ENCODE data around the gene AZGP1.
"Not testable (repeated sequence)": the region's sequence is repeated elsewhere in the genome, so short reads cannot be mapped to it uniquely, and the experiment has no call there.

AZGP1 gene

GRCh38 chr7:100017300-100017699 lies 41.5 kb upstream of the AZGP1 start:
- DNase-seq (ENCODE audit: low read depth), result no peak
- TF ChIP-seq CTCF (conservative IDR thresholded peaks at IDR 0.05; ENCODE audit: low read length), result no peak
- H3K4me3 ChIP-seq (ENCODE audit: low read length), result no peak overlapping the region

GRCh38 chr7:100016215-100016901 lies 40.5 kb upstream of the AZGP1 start:
- no peak for TF ChIP-seq CTCF (conservative IDR thresholded peaks at IDR 0.05; ENCODE audit: low read length)

GRCh38 chr7:100015232-100016214 lies 39.7 kb upstream of the AZGP1 start, which contains the start of gene ZKSCAN1:
Gene ZKSCAN1, plus strand, starts transcription at chr7:100015596. Its CDS starts 7,911 bp downstream, at chr7:100023507.
- peak; percentile 94 for DNase-seq (ENCODE audit: low read depth)
- no peak for TF ChIP-seq CTCF (conservative IDR thresholded peaks at IDR 0.05; ENCODE audit: low read length)

More at GRCh38 chr7:100016215-100016901, 40.5 kb upstream of the AZGP1 start:
- H3K4me3 ChIP-seq (ENCODE audit: low read length), result peak overlapping the region; percentile 92
- no peak for DNase-seq (ENCODE audit: low read depth)

GRCh38 chr7:100013328-100013676 lies 37.5 kb upstream of the AZGP1 start:
- DNase-seq (ENCODE audit: low read depth), result no peak
- TF ChIP-seq CTCF (conservative IDR thresholded peaks at IDR 0.05; ENCODE audit: low read length), result no peak
- H3K4me3 ChIP-seq (ENCODE audit: low read length), result no peak overlapping the region

More at GRCh38 chr7:100015232-100016214, 39.7 kb upstream of the AZGP1 start, which contains the start of gene ZKSCAN1:
- peak within 1 kb of the TSS; percentile 92 for H3K4me3 ChIP-seq (ENCODE audit: low read length)

GRCh38 chr7:100012385-100013327 lies 36.8 kb upstream of the AZGP1 start:
- H3K4me3 ChIP-seq (ENCODE audit: low read length); DNase-seq (ENCODE audit: low read depth): not testable (repeated sequence)

- no peak for DNase-seq (ENCODE audit: low read depth)
- TF ChIP-seq CTCF (conservative IDR thresholded peaks at IDR 0.05; ENCODE audit: low read length), result no peak
These were observed 35.7 kb upstream of the AZGP1 start for GRCh38 chr7:100011516-100011915.

GRCh38 chr7:100010901-100011300 lies 35.1 kb upstream of the AZGP1 start:
- TF ChIP-seq CTCF (conservative IDR thresholded peaks at IDR 0.05; ENCODE audit: low read length), result no peak
- DNase-seq (ENCODE audit: low read depth), result no peak
- no peak overlapping the region for H3K4me3 ChIP-seq (ENCODE audit: low read length)

More at GRCh38 chr7:100011516-100011915, 35.7 kb upstream of the AZGP1 start:
- H3K4me3 ChIP-seq (ENCODE audit: low read length), result no peak overlapping the region

- not testable (repeated sequence) for H3K4me3 ChIP-seq (ENCODE audit: low read length); DNase-seq (ENCODE audit: low read depth)
These were observed 34.1 kb upstream of the AZGP1 start for GRCh38 chr7:100009952-100010351.

All from AG10803 (cell line).